ENCODE data around the gene SLC29A3.

The SLC29A3 gene

GRCh38 chr10:71367271-71367670 lies 48.2 kb downstream of the SLC29A3 start:
- H3K4me3 ChIP-seq (ENCODE audit: low read length): no peak overlapping the region
- H3K9me3 ChIP-seq (ENCODE audit: insufficient read depth, low read depth, low read length): no peaks in the 10 kb centered on the region
- H3K9ac ChIP-seq (ENCODE audit: low read depth, low read length): no peak overlapping the region
- no peak overlapping the region for H3K27ac ChIP-seq (ENCODE audit: low read length)
- H3K36me3 ChIP-seq (ENCODE audit: insufficient read depth, low read depth, low read length): peaks cover 9% of the 10 kb centered on the region; the same call in 1 of the 2 replicates
- H3K4me1 ChIP-seq (ENCODE audit: insufficient read depth, low read length): no peaks in the 10 kb centered on the region
- no peaks in the 10 kb centered on the region; the same call in 1 of the 2 replicates for H3K27me3 ChIP-seq (ENCODE audit: insufficient read depth, low read length)

GRCh38 chr10:71368176-71368575 lies 49.1 kb downstream of the SLC29A3 start:
- Histone ChIP-seq H3K9ac (ENCODE audit: low read depth, low read length) (no peak overlapping the region), H3K27me3 (ENCODE audit: insufficient read depth, low read length) (no peaks in the 10 kb centered on the region; the same call in 1 of the 2 replicates), H3K4me3 (ENCODE audit: low read length) (no peak overlapping the region), H3K27ac (ENCODE audit: low read length) (no peak overlapping the region), H3K9me3 (ENCODE audit: insufficient read depth, low read depth, low read length) (no peaks in the 10 kb centered on the region), H3K36me3 (ENCODE audit: insufficient read depth, low read depth, low read length) (peaks cover 2% of the 10 kb centered on the region; the same call in 1 of the 2 replicates), H3K4me1 (ENCODE audit: insufficient read depth, low read length) (no peaks in the 10 kb centered on the region)

- Histone ChIP-seq H3K4me1 (ENCODE audit: insufficient read depth, low read length) (no peaks in the 10 kb centered on the region), H3K36me3 (ENCODE audit: insufficient read depth, low read depth, low read length) (no peaks in the 10 kb centered on the region), H3K27me3 (ENCODE audit: insufficient read depth, low read length) (no peaks in the 10 kb centered on the region; the same call in 1 of the 2 replicates), H3K27ac (ENCODE audit: low read length) (no peak overlapping the region), H3K9me3 (ENCODE audit: insufficient read depth, low read depth, low read length) (no peaks in the 10 kb centered on the region), H3K9ac (ENCODE audit: low read depth, low read length) (no peak overlapping the region), H3K4me3 (ENCODE audit: low read length) (no peak overlapping the region)
Observed at GRCh38 chr10:71368643-71369042, 49.6 kb downstream of the SLC29A3 start.

GRCh38 chr10:71369602-71370001 lies 50.5 kb downstream of the SLC29A3 start:
- no peak overlapping the region for H3K4me3 ChIP-seq (ENCODE audit: low read length)
- no peaks in the 10 kb centered on the region for H3K9me3 ChIP-seq (ENCODE audit: insufficient read depth, low read depth, low read length)
- no peaks in the 10 kb centered on the region for H3K4me1 ChIP-seq (ENCODE audit: insufficient read depth, low read length)
- no peak overlapping the region for H3K9ac ChIP-seq (ENCODE audit: low read depth, low read length)
- H3K27ac ChIP-seq (ENCODE audit: low read length): no peak overlapping the region
- peaks cover 2% of the 10 kb centered on the region; the same call in 1 of the 2 replicates for H3K27me3 ChIP-seq (ENCODE audit: insufficient read depth, low read length)
- H3K36me3 ChIP-seq (ENCODE audit: insufficient read depth, low read depth, low read length): no peaks in the 10 kb centered on the region

GRCh38 chr10:71370031-71370430 lies 51.0 kb downstream of the SLC29A3 start:
- H3K27ac ChIP-seq (ENCODE audit: low read length): no peak overlapping the region
- H3K9ac ChIP-seq (ENCODE audit: low read depth, low read length): no peak overlapping the region
- no peaks in the 10 kb centered on the region for H3K4me1 ChIP-seq (ENCODE audit: insufficient read depth, low read length)
- no peaks in the 10 kb centered on the region for H3K36me3 ChIP-seq (ENCODE audit: insufficient read depth, low read depth, low read length)
- peaks cover 6% of the 10 kb centered on the region for H3K27me3 ChIP-seq (ENCODE audit: insufficient read depth, low read length)
- H3K9me3 ChIP-seq (ENCODE audit: insufficient read depth, low read depth, low read length): no peaks in the 10 kb centered on the region
- no peak overlapping the region for H3K4me3 ChIP-seq (ENCODE audit: low read length)

GRCh38 chr10:71371750-71372166 lies 52.7 kb downstream of the SLC29A3 start:
- Histone ChIP-seq H3K27me3 (ENCODE audit: insufficient read depth, low read length) (peaks cover 8% of the 10 kb centered on the region), H3K9ac (ENCODE audit: low read depth, low read length) (no peak overlapping the region), H3K4me3 (ENCODE audit: low read length) (no peak overlapping the region), H3K9me3 (ENCODE audit: insufficient read depth, low read depth, low read length) (no peaks in the 10 kb centered on the region), H3K36me3 (ENCODE audit: insufficient read depth, low read depth, low read length) (no peaks in the 10 kb centered on the region), H3K4me1 (ENCODE audit: insufficient read depth, low read length) (no peaks in the 10 kb centered on the region), H3K27ac (ENCODE audit: low read length) (no peak overlapping the region)

- no peaks in the 10 kb centered on the region for H3K4me1 ChIP-seq (ENCODE audit: insufficient read depth, low read length)
- no peaks in the 10 kb centered on the region for H3K9me3 ChIP-seq (ENCODE audit: insufficient read depth, low read depth, low read length)
- H3K36me3 ChIP-seq (ENCODE audit: insufficient read depth, low read depth, low read length): no peaks in the 10 kb centered on the region
- H3K27ac ChIP-seq (ENCODE audit: low read length): no peak overlapping the region
- peaks cover 8% of the 10 kb centered on the region for H3K27me3 ChIP-seq (ENCODE audit: insufficient read depth, low read length)
- no peak overlapping the region for H3K4me3 ChIP-seq (ENCODE audit: low read length)
- H3K9ac ChIP-seq (ENCODE audit: low read depth, low read length): no peak overlapping the region
Observed at GRCh38 chr10:71372882-71373495, 53.9 kb downstream of the SLC29A3 start.

GRCh38 chr10:71374481-71375233 lies 55.6 kb downstream of the SLC29A3 start:
- Histone ChIP-seq H3K4me3 (ENCODE audit: low read length) (no peak overlapping the region), H3K9ac (ENCODE audit: low read depth, low read length) (no peak overlapping the region), H3K4me1 (ENCODE audit: insufficient read depth, low read length) (no peaks in the 10 kb centered on the region), H3K27me3 (ENCODE audit: insufficient read depth, low read length) (peaks cover 8% of the 10 kb centered on the region), H3K36me3 (ENCODE audit: insufficient read depth, low read depth, low read length) (no peaks in the 10 kb centered on the region), H3K27ac (ENCODE audit: low read length) (no peak overlapping the region), H3K9me3 (ENCODE audit: insufficient read depth, low read depth, low read length) (no peaks in the 10 kb centered on the region)

GRCh38 chr10:71375952-71376351 lies 56.9 kb downstream of the SLC29A3 start:
- H3K27ac ChIP-seq (ENCODE audit: low read length): no peak overlapping the region
- no peaks in the 10 kb centered on the region for H3K36me3 ChIP-seq (ENCODE audit: insufficient read depth, low read depth, low read length)
- no peak overlapping the region for H3K9ac ChIP-seq (ENCODE audit: low read depth, low read length)
- no peaks in the 10 kb centered on the region for H3K4me1 ChIP-seq (ENCODE audit: insufficient read depth, low read length)
- H3K27me3 ChIP-seq (ENCODE audit: insufficient read depth, low read length): peaks cover 8% of the 10 kb centered on the region
- no peak overlapping the region for H3K4me3 ChIP-seq (ENCODE audit: low read length)
- H3K9me3 ChIP-seq (ENCODE audit: insufficient read depth, low read depth, low read length): no peaks in the 10 kb centered on the region

- H3K9ac ChIP-seq (ENCODE audit: low read depth, low read length): no peak overlapping the region
- peaks cover 8% of the 10 kb centered on the region for H3K27me3 ChIP-seq (ENCODE audit: insufficient read depth, low read length)
- H3K9me3 ChIP-seq (ENCODE audit: insufficient read depth, low read depth, low read length): no peaks in the 10 kb centered on the region
- no peaks in the 10 kb centered on the region for H3K36me3 ChIP-seq (ENCODE audit: insufficient read depth, low read depth, low read length)
- no peak overlapping the region for H3K27ac ChIP-seq (ENCODE audit: low read length)
- no peak overlapping the region for H3K4me3 ChIP-seq (ENCODE audit: low read length)
- no peaks in the 10 kb centered on the region for H3K4me1 ChIP-seq (ENCODE audit: insufficient read depth, low read length)
Observed at GRCh38 chr10:71378336-71379117, 59.5 kb downstream of the SLC29A3 start.

- H3K9ac ChIP-seq (ENCODE audit: low read depth, low read length): no peak overlapping the region
Observed at GRCh38 chr10:71379118-71379766, 60.2 kb downstream of the SLC29A3 start.

More at GRCh38 chr10:71379118-71379766, 60.2 kb downstream of the SLC29A3 start:
- Histone ChIP-seq H3K9me3 (ENCODE audit: insufficient read depth, low read depth, low read length) (no peaks in the 10 kb centered on the region), H3K4me1 (ENCODE audit: insufficient read depth, low read length) (no peaks in the 10 kb centered on the region), H3K27ac (ENCODE audit: low read length) (no peak overlapping the region), H3K4me3 (ENCODE audit: low read length) (no peak overlapping the region), H3K27me3 (ENCODE audit: insufficient read depth, low read length) (peaks cover 8% of the 10 kb centered on the region; the same call in 1 of the 2 replicates), H3K36me3 (ENCODE audit: insufficient read depth, low read depth, low read length) (no peaks in the 10 kb centered on the region)

All from iPS-20b (cell line).